Smooth muscle cell (in vitro differentiated cells): ENCODE measurements around the gene ACAN. TPM values are rescaled to one million over a fixed set of nuclear protein-coding genes. Genes with fewer than 3 reads are reported as not detected.

Source experiments
- DNase-seq: peaks from one replicate; lab custom pipeline; 2025; ENCODE audit not compliant: unreplicated experiment; lab: John Stamatoyannopoulos, UW
- H2AFZ ChIP-seq: fragments of 200-600 bp; sonication (generic); 2 replicates; pipeline ENCODE4 v1.6.0; 2016; ENCODE audit warnings: antibody characterized with exemption, low read depth, mild to moderate bottlenecking
- H3F3A ChIP-seq: fragments of 200-600 bp; sonication (generic); 2 replicates; pipeline ENCODE4 v1.6.0; 2017; ENCODE audit warnings: antibody characterized with exemption, low read depth
- H3K27ac ChIP-seq: fragments of 200-600 bp; sonication (generic); 2 replicates; pipeline ENCODE4 v1.5.1; 2016; ENCODE audit warnings: low read depth, mild to moderate bottlenecking
- H3K27me3 ChIP-seq: fragments of 200-600 bp; sonication (generic); 2 replicates; pipeline ENCODE4 v1.6.1; 2016; ENCODE audit warnings: low read depth, mild to moderate bottlenecking
- H3K36me3 ChIP-seq: fragments of 200-600 bp; sonication (generic); 2 replicates; pipeline ENCODE4 v1.5.1; 2016; ENCODE audit warnings: low read depth
- H3K4me1 ChIP-seq: fragments of 200-600 bp; sonication (generic); 2 replicates; pipeline ENCODE4 v1.5.1; 2016; ENCODE audit warnings: low read depth
- H3K4me2 ChIP-seq: fragments of 200-600 bp; sonication (generic); 2 replicates; pipeline ENCODE4 v1.6.0; 2016; ENCODE audit warnings: mild to moderate bottlenecking
- H3K4me3 ChIP-seq: fragments of 200-600 bp; sonication (generic); 2 replicates; pipeline ENCODE4 v1.5.1; 2016; ENCODE audit warnings: mild to moderate bottlenecking
- H3K79me2 ChIP-seq: fragments of 200-600 bp; sonication (generic); 2 replicates; pipeline ENCODE4 v1.6.0; 2016; ENCODE audit warnings: low read depth, mild to moderate bottlenecking
- H3K9ac ChIP-seq: fragments of 200-600 bp; sonication (generic); 2 replicates; pipeline ENCODE4 v1.6.0; 2016; ENCODE audit warnings: low read depth
- H3K9me3 ChIP-seq: fragments of 200-600 bp; sonication (generic); replicated peaks from 2 replicates; pipeline ENCODE4 v1.5.1; 2016; ENCODE audit warnings: low read depth
- H4K20me1 ChIP-seq: fragments of 200-600 bp; sonication (generic); 2 replicates; pipeline ENCODE4 v1.6.0; 2016; ENCODE audit warnings: low read depth
- WGBS: methylation state at CpG from one replicate; pipeline ENCODE4 v1.1.7; 2016; ENCODE audit warnings: low lambda C conversion rate; 5-methylcytosine and 5-hydroxymethylcytosine counted together
- polyA plus RNA-seq: library from polyadenylated mRNA; unstranded; fragments of >200 nt; fragmentation: Nextera tagmentation; extraction: Ambion mirVana; gene quantifications from 2 replicates; pipeline ENCODE4 v1.2.1, GENCODE V29; 2016
- total RNA-seq: library from RNA; depleted of rRNA; stranded (reverse); fragments of >200 nt; gene quantifications from 2 replicates; pipeline ENCODE4 v1.2.3, GENCODE V29; 2014
- TF ChIP-seq, protein P1 (sequence below): fragments of 200-600 bp; sonication (generic); IDR thresholded peaks from 2 replicates; pipeline ENCODE4 v1.5.1; 2017; ENCODE audit warnings: borderline replicate concordance, mild to moderate bottlenecking, antibody characterized with exemption; ENCODE audit not compliant: insufficient read depth, poor library complexity, severe bottlenecking

Gene ACAN
- total and polyA plus RNA-seq, 2 experiments from 2014 or later, result not detected

DNA sequence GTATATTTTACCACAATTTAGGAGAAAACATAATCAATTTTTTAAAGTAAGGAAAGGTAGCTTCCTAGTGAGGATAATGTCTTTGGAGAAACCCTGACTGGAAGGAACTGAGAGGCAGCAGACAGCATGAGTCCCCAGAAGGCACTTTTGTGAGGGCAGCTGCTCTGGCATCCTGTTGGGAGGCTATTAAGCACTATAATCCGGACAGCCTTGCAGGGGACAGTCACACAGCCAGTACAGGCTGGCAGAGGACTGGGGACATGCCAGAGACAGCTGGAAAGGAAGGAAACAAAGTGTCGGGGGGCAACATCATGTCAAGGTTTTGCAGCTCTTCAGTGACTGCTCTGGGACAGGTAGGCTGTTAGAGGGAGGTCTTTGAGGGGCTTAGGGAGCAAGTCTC is 15.7 kb downstream of the ACAN start:
- H3K9me3 ChIP-seq, result no peaks in the 10 kb centered on the region
- 61% methylated on average over 2 of the region's 2 CpGs for WGBS
- H3K36me3 ChIP-seq, result no peaks in the 10 kb centered on the region
- H3K79me2 ChIP-seq, result no peaks in the 10 kb centered on the region
- no peaks in the 10 kb centered on the region for H3F3A ChIP-seq
- no peak overlapping the region for H3K9ac ChIP-seq
- H3K27ac ChIP-seq, result no peak overlapping the region
- TF ChIP-seq, protein P1, sequence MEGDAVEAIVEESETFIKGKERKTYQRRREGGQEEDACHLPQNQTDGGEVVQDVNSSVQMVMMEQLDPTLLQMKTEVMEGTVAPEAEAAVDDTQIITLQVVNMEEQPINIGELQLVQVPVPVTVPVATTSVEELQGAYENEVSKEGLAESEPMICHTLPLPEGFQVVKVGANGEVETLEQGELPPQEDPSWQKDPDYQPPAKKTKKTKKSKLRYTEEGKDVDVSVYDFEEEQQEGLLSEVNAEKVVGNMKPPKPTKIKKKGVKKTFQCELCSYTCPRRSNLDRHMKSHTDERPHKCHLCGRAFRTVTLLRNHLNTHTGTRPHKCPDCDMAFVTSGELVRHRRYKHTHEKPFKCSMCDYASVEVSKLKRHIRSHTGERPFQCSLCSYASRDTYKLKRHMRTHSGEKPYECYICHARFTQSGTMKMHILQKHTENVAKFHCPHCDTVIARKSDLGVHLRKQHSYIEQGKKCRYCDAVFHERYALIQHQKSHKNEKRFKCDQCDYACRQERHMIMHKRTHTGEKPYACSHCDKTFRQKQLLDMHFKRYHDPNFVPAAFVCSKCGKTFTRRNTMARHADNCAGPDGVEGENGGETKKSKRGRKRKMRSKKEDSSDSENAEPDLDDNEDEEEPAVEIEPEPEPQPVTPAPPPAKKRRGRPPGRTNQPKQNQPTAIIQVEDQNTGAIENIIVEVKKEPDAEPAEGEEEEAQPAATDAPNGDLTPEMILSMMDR, result no peak
- H3K27me3 ChIP-seq, result no peaks in the 10 kb centered on the region
- no peak overlapping the region for H3K4me3 ChIP-seq
- no peak overlapping the region for H3K4me2 ChIP-seq
- H4K20me1 ChIP-seq, result no peaks in the 10 kb centered on the region
- no peak for DNase-seq
- no peak overlapping the region for H2AFZ ChIP-seq
- H3K4me1 ChIP-seq, result no peaks in the 10 kb centered on the region

DNA sequence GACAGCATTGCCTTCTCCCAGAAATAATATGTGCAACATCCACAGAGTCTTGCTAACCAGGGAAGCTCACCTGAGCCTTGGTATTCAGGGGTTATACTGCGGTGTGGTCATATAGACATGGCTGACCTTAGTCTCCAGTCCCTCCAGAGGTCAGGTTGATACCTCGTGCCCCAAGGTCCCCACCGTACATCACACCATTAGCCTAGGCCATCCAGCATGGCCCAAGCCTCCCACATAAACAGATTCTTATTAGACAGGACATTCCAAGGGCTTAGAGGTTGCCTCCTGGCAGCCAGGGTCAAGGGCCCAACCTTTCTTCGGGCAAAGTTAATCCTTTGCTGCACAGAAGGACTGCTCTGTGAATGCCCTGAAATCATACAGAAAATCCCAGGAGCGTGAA is 18.8 kb downstream of the ACAN start:
- H3F3A ChIP-seq, result no peaks in the 10 kb centered on the region
- no peaks in the 10 kb centered on the region for H3K36me3 ChIP-seq
- DNase-seq, result no peak
- TF ChIP-seq, protein P1, result no peak
- no peaks in the 10 kb centered on the region for H4K20me1 ChIP-seq
- H3K27me3 ChIP-seq, result no peaks in the 10 kb centered on the region
- H3K4me3 ChIP-seq, result no peak overlapping the region
- no peak overlapping the region for H3K4me2 ChIP-seq
- no peaks in the 10 kb centered on the region for H3K4me1 ChIP-seq
- 86% methylated on average over 5 of the region's 5 CpGs for WGBS
- no peaks in the 10 kb centered on the region for H3K9me3 ChIP-seq
- no peaks in the 10 kb centered on the region for H3K79me2 ChIP-seq
- H3K9ac ChIP-seq, result no peak overlapping the region
- H2AFZ ChIP-seq, result no peak overlapping the region
- no peak overlapping the region for H3K27ac ChIP-seq

DNA sequence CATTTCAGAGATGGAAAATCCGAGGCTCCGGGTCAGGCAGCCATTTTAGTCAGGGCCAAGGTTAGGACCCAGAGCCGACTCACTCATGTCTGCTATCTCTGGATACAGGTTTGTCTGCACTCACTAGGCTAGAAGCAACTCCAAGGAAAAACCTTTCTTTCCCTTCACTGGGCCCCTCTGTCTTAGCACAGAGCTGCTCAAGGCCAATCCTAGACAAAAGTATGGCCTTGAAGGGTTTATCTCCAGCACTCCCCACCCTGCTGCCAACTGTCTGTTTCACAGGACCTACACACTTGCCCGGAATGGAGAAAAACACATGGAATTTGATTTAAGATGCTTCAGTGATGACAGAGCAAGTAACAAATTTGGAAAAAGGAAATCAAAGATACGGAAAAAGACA is 25.6 kb downstream of the ACAN start:
- 90% methylated on average over 5 of the region's 5 CpGs for WGBS
- no peaks in the 10 kb centered on the region for H3F3A ChIP-seq

DNA sequence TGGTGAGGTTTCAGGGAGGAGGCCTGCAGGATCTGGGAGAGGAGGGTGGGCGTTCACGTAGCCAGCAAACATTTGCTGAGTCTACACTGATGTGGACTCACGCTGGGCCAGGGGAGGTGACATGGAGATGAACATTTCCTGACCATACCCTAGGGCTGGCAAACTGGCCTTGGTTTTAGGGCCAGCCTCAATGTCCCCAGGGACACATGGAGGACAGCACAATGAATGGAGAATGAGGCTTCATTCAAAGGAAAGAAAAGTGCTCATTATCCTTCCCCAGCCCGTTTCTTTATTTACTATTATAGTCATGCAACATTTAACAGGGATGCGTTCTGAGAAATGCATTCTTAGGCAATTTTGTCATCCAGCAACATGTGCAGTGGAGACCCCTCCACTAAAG is 26.8 kb downstream of the ACAN start:
- H4K20me1 ChIP-seq, result no peaks in the 10 kb centered on the region
- H3K27ac ChIP-seq, result no peak overlapping the region
- no peak for DNase-seq
- no peaks in the 10 kb centered on the region for H3K9me3 ChIP-seq
- no peaks in the 10 kb centered on the region for H3K4me1 ChIP-seq
- TF ChIP-seq, protein P1, result no peak
- WGBS, result 78% methylated on average over 5 of the region's 5 CpGs
- no peak overlapping the region for H2AFZ ChIP-seq
- no peak overlapping the region for H3K9ac ChIP-seq
- H3K4me2 ChIP-seq, result no peak overlapping the region
- no peaks in the 10 kb centered on the region for H3F3A ChIP-seq
- no peaks in the 10 kb centered on the region for H3K27me3 ChIP-seq
- no peaks in the 10 kb centered on the region for H3K79me2 ChIP-seq
- H3K36me3 ChIP-seq, result no peaks in the 10 kb centered on the region
- no peak overlapping the region for H3K4me3 ChIP-seq

More for the DNA sequence above, 25.6 kb downstream of the ACAN start:
- Histone ChIP-seq H3K79me2 (no peaks in the 10 kb centered on the region), H3K4me2 (no peak overlapping the region), H3K9me3 (no peaks in the 10 kb centered on the region), H4K20me1 (no peaks in the 10 kb centered on the region), H3K4me1 (no peaks in the 10 kb centered on the region), H3K27me3 (no peaks in the 10 kb centered on the region), H2AFZ (no peak overlapping the region), H3K9ac (no peak overlapping the region), H3K27ac (no peak overlapping the region), H3K4me3 (no peak overlapping the region), H3K36me3 (no peaks in the 10 kb centered on the region)
- TF ChIP-seq, protein P1, result no peak
- DNase-seq, result no peak
